GM12801 (cell line): ENCODE measurements around the gene MAP2K3.

Source experiments
- CTCF ChIP-seq: IDR thresholded peaks from one replicate; pipeline ENCODE4 v1.5.1; 2011; ENCODE audit warnings: control low read depth; ENCODE audit not compliant: insufficient read length; ENCODE audit errors: extremely low read depth

MAP2K3 gene

DNA sequence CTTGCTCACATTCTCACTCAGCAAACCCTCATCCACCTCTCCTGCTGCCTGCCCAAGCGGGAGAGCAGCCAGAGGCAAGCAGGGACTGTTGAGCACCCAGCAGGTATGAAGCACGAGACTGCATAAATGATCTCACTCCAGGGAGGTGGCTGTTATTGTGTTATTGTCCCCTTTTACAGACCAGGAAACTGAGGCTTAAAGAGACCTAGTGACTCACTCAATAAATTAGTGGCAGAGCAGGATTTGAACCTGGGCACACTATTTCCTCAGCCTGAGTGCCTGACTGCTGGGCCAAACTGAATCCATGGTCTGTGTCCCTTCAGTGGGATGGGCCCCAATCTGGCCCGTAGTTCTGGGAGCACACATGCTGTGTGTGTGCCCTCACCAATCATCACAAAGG lies 12.3 kb upstream of the MAP2K3 start:
- TF ChIP-seq CTCF, result no peak

- no peak for TF ChIP-seq CTCF
Measured at GRCh38 chr17:21272881-21273792, 11.4 kb upstream of the MAP2K3 start.

DNA sequence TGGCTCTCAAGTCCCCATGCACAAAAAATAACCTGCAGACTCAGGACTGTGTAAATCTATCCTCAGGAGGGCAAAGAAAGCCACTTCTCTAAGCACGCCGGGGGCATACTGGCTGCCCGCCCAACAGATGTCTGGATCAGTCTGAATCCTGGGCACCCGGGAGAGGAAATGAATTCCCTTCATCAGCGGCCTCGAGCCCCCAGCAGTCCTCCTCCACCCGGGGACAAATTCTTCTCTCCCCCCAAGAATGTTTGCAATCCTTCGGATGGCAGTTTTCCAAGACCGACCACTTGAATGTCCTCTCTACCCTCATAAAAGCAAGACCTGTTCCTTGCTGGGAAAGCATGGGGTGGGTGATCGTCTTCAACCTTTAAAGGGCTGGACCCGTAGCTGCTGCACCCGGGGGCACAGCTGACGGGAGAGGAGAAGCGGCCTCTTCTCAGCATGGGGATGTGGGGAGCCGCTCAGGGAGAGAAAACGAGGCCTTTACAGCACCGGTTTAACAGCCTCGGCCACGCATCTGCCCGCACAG lies 9.4 kb upstream of the MAP2K3 start:
- TF ChIP-seq CTCF, result no peak

- TF ChIP-seq CTCF, result no peak
Measured at GRCh38 chr17:21275579-21276263, 8.8 kb upstream of the MAP2K3 start.

DNA sequence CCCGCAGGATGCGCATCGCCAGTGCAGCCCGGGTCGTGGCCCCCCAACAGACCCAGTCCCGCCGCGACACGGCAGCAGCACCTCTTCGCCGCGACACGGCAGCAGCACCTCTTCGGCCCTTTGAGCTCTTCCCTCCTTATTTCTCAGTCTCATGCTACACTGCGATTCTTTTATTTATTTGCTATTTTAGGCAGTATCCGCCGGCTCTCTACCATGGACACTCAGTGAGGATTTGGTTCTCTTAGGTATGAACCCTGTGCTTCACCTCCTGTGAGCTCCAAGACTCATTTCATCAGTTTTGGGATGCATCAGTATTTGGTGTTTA lies 8.3 kb upstream of the MAP2K3 start:
- TF ChIP-seq CTCF, result no peak

DNA sequence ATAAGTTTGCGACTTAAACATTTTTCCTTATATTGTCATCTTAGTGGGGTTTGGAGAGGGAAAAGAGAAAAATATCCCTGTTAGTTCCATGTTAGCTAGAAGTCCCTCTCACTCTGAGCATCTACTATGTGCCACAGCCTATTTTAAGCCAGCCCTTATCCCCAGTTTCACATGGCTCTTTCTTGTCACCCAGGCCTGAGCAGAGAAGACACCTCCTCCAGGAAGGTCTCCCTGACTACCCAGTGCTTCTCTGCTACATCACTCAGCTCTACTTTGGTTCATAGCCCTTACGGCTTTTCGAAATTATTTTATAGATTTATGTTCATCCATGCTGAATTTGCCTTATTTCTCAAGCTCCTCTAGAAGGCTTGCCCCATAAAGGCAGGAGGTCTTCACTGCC lies 7.2 kb upstream of the MAP2K3 start:
- no peak for TF ChIP-seq CTCF

DNA sequence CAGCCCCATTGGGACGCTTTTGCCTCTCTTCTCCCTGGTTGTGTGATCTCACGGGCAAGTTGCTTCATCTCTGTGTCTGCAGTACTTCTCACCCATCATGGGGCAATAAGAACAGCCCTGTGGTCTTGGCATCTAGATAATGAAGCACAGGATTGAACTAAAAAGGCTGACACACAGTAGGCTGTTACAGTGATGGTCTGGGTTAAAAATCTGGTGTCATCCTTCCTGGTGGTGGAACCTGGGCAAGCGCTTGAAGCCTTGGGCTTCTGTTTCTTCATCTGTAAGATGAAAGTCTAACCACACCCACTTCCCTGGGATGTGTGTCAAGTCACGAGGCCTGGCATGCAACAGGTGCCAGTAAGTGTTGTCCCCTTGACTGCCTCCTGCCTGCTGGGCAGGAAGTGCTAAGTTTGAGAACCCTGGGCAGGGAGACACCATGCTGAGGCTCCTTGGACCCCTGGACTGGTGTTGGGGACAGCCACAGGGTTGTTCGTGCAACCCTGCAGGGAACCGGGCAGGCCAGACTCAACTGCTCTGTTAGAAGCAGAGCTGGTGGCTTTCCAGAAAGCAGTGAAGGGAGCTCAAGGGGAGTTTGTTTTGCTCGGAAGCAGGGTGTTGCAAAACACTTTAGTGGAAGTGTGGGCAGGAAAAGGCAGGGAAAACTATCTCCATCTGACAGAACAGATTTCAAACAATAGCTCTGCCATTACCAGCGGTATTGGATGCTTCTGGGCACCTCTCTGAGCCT lies 5.9 kb upstream of the MAP2K3 start:
- TF ChIP-seq CTCF, result no peak
